Measurements from ENCODE around the gene PCDH9.

GRCh38 chr13:67216864-67217263, 13.3 kb downstream of the PCDH9 start:
- TF ChIP-seq EP300 (IDR thresholded peaks at IDR 0.05; ENCODE audit: borderline replicate concordance in 1 of 2, low read depth in 1 of 2, low read length in 1 of 2): no peak
- TF ChIP-seq, protein P1, sequence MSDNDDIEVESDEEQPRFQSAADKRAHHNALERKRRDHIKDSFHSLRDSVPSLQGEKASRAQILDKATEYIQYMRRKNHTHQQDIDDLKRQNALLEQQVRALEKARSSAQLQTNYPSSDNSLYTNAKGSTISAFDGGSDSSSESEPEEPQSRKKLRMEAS (IDR thresholded peaks at IDR 0.05; ENCODE audit: low read depth): no peak

All from SK-N-SH (cell line).